CD4-positive, alpha-beta T cell treated with Interleukin-21 for 1 hour (primary cell): ENCODE measurements around the gene SART3.
"Not testable (repeated sequence)": the region's sequence is repeated elsewhere in the genome, so short reads cannot be mapped to it uniquely, and the experiment has no call there.

Experiments used
- DNase-seq: peaks from one replicate; pipeline ENCODE4 v3.0.0-alpha.2; 2020

Gene SART3

DNA sequence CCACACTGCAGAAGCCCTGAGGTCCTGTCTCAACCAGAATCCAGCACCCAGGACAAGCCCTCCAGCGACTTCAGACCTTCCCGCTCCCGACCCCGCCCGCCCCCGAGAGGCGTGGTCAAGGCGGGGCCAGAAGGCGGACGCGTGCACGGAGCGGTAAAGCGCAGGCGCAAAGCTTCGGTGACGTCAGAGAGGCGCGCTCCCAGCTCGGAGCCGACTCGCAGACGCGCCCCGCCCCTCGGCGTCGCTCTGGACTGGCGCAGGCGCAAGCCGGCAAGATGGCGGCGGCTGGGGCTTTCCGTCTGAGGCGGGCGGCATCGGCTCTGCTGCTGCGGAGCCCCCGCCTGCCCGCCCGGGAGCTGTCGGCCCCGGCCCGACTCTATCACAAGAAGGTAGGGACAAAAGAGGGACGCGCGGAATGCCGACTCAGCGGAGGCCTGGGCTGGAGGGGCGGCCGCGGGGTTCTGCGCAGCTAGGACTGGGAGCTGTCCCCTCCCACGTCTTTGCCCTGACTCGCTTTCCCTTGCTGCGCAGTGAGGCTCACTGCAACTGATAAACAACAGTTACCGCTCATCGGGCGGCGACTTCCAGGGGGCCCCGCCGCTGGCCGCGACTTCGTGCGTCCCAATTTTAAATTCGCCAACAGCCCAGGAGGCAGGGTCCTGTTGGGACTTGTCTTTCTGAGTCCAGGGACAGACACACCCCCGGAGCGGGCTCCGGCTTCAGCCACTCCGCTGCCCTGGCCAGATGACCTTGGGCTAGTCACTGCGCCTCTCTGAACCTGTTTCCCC, 1.6 kb upstream of the SART3 start, which contains the start of gene ISCU:
Gene ISCU, plus strand, starts transcription at position 249 of the 788 bp plus-strand sequence. Its CDS starts 27 bp downstream, at position 276.
- peak; percentile 98 for DNase-seq

DNA sequence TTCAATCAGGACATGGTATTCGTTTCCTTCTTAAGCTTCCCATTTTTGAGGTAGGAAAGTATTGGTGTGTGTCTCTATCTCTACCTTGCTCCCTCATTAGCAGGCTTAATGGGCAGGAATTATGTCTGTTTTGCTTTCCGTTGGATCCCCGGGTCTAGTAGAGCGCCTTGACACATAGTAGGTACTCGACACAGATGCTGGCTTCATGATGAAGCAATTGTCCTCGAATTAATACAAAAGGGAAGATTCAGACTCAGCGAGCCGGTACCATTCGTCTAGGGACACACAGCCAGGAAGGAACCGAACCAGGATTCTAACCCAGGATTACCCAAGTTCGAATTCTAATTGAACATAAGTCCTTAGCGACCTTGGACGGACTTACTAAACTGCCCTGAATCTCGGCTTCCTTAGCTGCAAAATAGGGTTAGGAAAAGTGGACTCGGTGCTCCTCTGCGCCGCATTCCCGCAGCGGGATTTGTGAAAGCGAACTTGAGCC, 927 bp upstream of the SART3 start:
- DNase-seq = no peak

DNA sequence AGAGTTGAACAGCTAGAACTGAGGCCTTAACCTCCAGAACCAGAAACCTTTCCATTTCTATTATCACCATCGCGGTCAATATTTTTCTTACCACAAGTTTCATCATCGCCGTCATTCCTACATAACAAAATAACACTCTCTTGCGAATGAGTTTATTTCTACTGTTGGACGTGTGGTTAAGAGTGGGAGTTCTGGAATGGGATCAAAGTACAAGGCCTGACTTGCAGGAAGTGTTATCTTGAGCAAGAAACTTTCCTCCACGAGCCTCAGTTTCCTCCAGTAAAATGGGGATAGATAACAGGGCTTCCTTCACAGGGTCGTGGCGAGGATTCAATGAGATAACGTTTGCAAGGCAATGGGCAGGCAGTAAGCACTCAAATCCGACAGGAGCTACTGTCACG, 652 bp downstream of the SART3 start:
- DNase-seq = no peak

DNA sequence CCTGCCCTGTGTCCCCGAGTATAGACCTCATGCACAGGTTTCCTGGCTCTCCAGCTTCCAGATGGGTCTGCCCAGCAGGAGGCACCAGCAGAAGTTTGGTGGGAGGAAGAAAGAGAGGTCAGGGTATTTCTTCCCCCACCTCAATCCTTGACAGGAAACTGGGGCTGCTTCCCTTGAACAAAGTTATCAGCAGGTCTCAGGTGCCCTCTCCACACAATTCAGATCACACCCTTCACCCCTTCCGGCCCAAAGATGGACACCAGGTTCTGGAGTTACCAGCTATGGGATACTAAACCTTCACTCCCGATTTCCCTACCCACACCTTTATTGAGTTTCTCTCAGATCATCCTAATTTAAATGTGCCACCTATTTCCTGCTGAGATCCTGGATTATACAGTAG, 1.2 kb downstream of the SART3 start:
- no peak for DNase-seq

DNA sequence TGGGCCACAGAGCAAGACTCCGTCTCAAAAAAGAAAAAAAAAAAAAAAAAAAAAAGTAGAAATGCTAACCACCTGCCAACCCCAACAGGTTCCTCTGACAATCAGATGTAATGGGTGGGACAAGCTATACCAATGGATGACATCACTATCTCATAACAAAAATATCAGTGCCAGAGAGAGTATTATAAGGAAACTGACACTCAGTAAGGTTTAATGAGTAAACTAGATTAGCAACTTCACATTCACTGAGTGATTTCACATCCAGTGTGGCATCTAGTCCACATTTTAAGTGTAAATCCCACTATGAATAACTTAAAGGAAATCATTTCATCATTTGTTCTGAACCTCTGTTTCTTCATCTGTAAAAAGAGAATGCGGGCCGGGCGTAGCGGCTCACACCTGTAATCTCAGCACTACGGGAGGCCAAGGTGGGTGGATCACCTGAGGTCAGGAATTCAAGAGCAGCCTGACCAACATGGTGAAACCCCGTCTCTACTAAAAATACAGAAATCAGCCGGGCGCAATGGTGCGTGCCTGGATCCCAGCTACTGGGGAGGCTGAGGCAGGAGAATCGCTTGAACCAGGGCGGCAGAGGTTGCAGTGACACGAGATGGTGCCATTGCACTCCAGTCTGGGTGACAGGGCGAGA, 1.8 kb downstream of the SART3 start:
- DNase-seq = no peak

DNA sequence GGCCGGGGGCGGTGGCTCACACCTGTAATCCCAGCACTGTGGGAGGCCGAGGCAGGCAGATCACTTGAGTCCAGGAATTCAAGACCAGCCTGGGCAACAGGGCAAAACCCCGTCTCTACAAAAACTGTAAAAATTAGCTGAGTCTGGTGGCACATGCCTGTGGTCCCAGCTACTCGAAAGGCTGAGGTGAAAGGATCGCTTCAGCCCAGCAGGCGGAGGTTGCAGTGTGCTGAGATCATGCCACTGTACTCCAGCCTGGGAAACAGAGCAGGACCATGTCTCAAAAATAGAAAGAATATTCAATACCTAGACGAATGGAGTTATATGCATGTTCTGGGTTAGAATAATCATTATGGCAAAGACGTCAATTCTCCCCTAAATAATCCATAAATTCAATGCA, 5.6 kb downstream of the SART3 start:
- not testable (repeated sequence) for DNase-seq

DNA sequence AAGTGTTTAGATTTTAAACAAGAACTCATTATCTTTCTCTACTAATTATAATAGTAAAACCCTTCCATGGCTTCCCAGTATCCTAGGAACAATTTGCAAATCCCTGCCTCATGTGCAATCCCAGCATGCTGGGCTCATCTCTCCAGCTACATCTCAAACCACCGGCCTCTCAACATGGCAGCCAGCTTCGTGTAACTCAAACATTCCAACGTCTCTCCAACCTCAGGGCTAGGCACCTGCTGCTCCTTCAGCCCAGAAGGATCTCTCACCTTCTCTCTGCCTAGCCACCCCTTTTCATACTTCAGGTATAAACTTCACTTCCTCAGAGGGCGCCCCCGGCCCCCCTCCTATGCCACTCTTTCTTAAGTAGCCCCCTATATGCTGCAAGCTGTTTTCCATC, 7.2 kb downstream of the SART3 start:
- DNase-seq = no peak

DNA sequence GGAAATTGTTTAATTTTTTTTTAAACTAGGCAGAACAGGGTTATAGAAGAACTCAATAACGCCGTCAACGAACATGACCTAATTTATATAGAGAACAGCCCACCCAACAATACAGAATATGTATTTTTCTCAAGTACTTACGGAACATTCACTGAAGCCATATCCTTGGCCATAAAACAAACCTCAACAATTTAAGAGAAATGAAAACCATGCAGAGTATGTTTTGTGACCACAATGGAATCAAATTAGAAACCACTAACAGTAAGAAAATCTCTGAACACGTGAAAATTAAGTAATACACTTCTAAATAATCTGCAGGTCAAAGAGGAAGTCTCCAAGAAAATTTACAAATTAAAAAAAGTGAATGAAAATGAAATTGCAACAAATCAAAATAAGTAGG, 9.4 kb downstream of the SART3 start:
- no peak for DNase-seq

DNA sequence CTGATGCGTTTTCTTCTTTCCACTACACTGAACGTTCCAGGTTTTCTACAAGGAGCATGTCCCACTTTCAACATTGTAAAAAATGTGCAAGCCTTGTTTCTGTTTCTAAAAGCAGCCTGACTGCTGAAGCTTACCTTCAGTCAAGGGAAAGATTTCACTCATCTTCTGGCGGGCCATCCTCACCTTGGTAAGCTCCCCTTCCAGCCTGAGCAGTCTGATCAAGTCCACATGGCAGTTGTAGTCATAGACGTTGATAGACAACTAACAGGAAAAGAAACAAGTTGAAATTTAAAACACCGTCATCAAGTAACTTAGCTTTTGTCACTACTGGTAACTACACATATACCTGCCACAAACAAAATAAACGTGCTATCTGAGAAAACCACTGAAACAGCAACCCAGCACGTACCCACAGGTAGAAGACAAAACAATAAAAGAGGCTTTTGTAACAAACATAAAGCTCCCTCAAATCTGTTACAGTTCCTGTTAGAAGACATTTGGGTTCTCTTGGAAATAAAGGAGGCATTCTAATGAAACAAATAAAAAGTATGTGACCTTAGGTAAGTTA, 11.9 kb downstream of the SART3 start:
- DNase-seq = no peak

DNA sequence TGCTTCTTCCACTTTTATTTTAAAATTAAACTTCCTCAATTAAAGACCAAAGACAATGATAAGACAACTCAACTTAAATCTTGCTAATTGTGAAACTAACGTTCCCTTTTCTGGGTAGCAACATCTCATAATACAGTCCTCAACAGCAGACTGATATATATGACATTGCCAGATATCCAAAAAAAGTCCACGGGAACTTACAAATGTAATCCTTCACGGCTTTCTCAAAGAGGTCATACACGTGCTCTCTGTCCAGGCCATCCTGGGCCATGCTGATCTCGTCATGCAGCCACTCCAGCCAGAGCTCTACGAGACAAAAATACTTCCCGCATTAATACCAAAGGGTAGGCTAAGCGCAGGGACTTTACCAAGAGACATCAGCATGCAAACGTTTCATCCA, 13.3 kb downstream of the SART3 start:
- DNase-seq = no peak

DNA sequence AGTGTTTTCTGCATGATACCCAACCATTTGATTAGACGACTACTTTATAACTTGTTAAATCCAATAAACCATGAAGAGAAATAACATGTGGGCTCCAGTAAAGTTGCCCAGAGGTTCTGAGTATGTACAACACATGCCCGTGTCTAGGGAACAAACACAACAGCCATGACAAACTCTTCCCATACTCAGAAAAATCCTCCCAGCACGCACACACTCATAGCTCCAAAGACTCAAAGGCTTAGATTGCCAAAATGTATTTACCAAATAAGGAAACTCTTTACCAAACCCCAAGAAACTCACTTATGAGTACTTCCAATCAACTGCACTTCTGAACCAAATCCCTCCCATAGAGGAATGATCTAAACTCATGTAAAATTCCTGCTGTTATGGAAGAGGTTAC, 17.3 kb downstream of the SART3 start:
- DNase-seq = no peak

DNA sequence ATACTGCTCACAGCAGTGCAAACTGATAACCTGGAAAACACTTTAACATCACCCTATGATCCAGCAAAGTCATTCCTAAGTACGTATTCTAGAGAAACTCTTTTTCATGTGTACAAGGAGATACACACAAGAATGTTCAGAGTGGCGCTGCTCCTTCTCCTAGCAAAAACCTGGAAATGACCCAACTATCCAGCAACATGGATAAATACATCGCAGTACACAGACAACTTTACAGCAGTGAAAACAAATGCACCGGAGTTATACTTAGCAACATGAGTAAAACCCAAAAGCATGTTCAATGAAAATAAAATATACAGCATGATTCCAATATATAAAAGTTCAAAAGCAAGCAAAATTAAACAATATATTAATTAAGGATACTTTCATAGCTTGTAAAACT, 18.7 kb downstream of the SART3 start:
- no peak for DNase-seq

DNA sequence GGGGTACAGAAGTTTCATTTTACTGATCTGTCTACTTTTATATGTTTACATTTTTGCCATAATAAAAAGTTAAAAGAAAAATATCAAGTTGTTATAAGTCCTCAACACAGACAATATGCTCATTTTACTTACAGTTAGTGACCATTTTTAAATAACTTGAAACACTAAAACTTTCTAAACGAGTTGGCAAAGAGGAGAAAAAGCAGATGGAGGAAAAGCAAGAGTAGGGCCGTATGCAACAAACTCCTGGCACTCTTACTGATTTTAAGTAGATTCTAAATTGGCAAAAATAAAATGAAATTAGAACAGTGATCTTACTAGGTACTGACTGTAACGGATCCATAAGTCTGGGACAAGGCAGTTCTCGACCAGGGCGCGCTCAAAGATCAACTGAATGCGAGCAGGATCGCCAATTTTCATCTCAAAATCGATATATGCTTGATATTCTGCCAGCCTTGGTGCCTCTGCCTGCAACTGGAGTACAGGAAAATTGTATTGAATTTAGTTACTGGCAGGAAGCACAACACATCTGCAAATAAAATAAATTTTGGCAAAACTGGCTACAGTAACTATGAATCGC, 22.3 kb downstream of the SART3 start:
- no peak for DNase-seq

DNA sequence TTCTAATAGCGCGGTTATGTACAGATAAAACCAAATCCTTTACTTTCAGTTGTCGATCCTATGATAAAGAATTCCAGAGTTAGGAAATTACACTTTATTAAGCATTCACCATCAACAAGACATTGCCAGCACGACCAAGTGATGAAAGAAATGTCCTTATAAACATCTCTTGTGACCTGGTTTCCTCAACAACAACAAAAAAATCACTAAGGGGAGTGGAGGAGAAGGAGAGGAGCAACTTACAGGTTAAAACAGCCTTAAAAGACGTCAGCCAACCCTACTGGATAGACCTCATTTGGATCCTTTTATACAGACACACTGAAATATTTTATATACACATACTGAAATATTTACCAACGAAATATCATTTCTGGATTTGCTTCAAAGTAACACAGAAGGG, 22.8 kb downstream of the SART3 start:
- no peak for DNase-seq

DNA sequence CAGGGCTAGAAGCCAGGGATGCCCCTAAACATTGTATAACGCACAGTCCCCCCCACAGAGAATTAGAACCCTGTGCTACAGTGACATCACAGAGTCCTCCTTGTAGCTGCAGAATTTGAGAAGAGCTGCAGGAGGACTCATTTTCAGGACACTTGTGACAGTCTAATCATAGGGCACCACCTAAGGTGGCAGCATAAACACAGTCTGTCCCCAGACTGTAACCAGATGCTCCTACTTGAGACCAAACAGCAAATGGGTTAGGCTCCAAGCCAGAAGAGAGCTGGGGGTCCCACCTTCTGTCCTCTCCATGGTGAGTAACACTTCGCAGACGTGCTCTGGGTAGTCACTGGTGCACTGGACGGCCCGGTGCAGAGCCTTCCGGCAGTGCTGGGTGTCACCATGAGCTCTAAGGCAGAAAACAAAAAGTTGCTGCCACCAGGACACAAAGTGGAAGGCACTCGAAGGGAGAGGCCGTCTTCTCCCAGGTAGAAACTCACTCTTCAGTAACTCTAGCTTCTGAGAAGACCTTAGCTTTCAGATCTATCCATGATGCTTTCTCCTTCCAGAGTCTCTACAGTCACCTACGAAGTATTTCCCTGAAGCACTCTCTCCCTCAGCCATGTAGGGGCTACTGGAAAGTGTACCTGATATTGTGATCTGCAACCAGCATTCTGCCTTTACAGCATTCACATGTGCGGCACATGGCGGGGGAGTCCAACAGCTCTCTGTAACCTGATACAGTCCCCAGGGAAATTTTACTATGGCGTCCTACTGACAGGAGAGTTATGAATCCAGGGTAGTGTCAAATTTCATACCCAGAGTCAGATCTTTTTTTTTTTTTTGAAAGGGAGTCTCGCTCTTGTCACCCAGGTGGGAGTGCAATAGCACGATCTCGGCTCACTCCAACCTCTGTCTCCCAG, 28.8 kb downstream of the SART3 start:
- no peak for DNase-seq

DNA sequence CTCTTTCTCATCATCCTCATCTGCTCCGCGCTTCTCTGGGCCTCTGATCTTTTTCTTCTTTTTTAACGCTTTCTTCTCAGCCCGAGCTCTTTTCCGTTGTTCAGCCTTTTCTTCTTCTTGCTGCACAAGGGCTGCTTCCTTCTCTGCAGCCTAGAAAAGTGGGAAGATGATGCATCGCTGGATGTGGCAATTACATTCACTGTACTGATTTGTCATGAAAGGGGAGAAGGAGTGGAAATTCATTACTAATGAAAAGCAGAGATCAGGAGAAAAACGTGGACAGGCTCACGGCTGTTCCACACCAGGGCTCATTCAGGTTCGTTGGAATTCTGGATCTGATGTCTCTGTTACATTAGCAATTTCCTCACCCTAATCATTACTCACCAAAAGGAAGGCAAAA, 30.8 kb downstream of the SART3 start:
- DNase-seq = no peak

DNA sequence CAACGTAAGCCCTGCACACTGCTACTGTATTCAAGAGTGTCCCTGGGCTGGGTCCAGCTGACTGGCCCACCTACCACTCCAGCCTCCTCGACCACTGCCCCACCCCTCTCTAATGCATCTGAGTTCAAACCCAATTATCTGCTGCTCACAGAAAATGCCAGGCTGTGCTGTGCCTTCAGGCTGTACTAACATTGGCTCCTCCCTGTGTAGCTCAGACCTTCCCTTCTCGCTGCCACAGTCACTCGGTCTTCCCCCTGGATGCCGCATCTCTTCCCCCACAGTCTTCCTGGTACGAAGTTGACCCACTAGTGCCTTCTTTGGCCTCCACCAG, 33.8 kb downstream of the SART3 start:
- no peak for DNase-seq

DNA sequence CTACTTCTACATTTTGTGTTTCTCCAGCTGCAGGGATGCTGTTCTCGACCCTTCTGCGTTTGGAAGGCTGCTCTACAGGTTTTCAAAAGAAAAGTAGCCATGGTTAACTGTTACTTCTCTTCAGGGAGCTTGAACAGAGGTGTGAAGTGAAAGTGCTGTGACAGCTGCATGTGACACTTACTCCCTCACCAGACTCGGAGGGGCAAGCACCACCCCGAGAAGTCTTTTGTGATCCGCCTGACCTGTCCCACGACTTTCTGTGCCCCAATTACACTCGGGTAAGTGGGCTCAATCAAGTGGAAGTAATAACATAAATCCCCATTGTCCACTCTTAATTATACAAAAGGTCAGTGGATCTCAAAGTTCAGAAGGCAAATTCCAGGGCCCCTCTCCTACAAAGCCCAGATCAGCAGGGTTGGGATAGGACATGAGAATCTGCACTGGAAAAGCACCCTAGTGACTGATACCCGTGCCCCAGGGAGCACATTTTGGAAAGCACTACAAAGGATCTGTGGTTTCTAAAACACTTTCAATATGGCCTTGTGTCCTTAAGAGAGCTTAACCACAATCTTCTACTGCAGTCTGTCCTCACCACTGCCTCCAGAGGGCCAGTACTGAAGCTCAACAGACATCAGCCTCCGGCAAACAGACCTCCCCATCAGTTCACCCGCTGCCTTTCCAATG, 34.3 kb downstream of the SART3 start:
- no peak for DNase-seq

DNA sequence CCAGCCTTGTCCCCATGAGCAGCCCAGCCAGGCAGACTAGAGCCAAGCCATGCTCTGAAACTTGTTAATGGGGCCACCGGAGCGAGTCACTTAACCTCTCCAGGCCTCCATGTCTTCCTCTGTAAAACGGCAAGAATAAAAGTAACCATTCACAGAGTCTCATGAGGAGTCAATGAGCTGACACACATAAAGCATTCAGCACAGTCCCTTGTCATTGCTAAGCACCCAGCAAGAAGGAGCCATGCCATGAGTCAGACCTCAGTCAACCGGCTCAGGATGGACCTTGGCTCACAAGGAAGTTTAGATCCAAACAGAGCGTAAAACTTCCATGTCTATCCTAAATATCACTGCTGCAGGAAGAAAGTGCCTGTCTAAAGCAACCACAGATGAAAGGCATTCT, 35.3 kb downstream of the SART3 start:
- DNase-seq = no peak

DNA sequence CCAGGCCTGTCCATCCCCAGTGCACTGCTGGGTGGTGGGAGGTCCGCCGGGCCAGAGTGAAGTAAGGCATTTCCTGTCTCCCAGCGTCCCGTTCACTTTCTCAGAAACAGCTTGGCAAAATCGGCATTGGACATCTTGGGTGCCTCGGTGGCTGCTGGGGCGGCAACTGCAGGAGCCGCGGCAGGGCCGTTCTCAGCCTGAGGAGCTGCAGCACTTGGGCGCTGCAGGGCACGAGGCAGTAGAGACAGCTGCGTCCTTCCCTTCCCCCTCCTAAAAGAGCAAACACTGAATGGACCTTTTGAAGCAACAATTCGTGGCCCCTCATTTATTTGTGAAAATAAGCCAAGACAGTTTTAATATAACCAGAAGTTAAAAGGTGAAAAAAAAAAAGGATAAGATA, 37.6 kb downstream of the SART3 start:
- DNase-seq = no peak

DNA sequence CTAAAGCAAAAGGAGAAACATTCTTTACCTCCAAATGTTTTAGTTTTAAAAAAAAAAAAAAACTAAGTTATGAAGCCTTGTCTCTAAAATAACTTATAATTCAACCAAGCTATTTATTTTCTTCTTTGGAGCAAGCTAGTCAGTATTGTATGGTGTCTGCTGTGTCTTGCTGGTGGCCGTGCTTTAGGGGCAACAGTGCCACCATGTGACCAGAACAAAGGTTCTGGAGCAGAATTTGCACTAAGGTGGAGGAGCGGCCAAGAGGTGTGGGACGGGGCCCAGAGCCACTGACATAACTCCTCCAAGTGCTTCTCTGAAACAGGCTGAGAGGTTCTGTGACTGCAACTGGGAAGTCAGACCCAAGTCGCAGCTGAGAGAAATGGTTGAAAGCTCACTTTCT, 41.4 kb downstream of the SART3 start:
- DNase-seq = no peak
